Activated naive CD8-positive, alpha-beta T cell treated with anti-CD3 and anti-CD28 coated beads, Interleukin-2, amount 50 U/mL, for 24 hours (primary cell): ENCODE results near the gene NPLOC4.

Source experiments
- ATAC-seq: fragments of 150-1000 bp; cut with Tn5 transposase; one replicate; pipeline ENCODE4 v1.10.0; 2021
- DNase-seq: peaks from one replicate; pipeline ENCODE4 v3.0.0; 2021
- H3K27ac Mint-ChIP-seq: one replicate; pipeline ENCODE4 v1.8.0; 2021; ENCODE audit warnings: mild to moderate bottlenecking, mixed read lengths
- H3K27me3 Mint-ChIP-seq: one replicate; pipeline ENCODE4 v1.8.0; 2021; ENCODE audit warnings: mixed read lengths
- H3K36me3 Mint-ChIP-seq: one replicate; pipeline ENCODE4 v1.8.0; 2021; ENCODE audit warnings: low read depth, mixed read lengths
- H3K4me1 Mint-ChIP-seq: one replicate; pipeline ENCODE4 v1.8.0; 2021; ENCODE audit warnings: mixed read lengths
- H3K4me3 Mint-ChIP-seq: one replicate; pipeline ENCODE4 v1.8.0; 2021; ENCODE audit warnings: mild to moderate bottlenecking, moderate library complexity, mixed read lengths
- H3K9me3 Mint-ChIP-seq: one replicate; pipeline ENCODE4 v1.8.0; 2021; ENCODE audit warnings: mixed read lengths

Gene NPLOC4

GRCh38 chr17:81672504-81672903 is 35.6 kb upstream of the NPLOC4 start:
- Mint-ChIP-seq H3K4me3 (no peak overlapping the region), H3K4me1 (peaks cover 14% of the 10 kb centered on the region), H3K9me3 (no peaks in the 10 kb centered on the region), H3K27ac (no peak overlapping the region), H3K27me3 (no peaks in the 10 kb centered on the region), H3K36me3 (peaks cover 29% of the 10 kb centered on the region)
- ATAC-seq (no peak), DNase-seq (no peak)

- Mint-ChIP-seq H3K4me1 (peaks cover 49% of the 10 kb centered on the region), H3K4me3 (peak overlapping the region; percentile 97), H3K9me3 (no peaks in the 10 kb centered on the region), H3K27ac (peak overlapping the region; percentile 85), H3K36me3 (peaks cover 39% of the 10 kb centered on the region), H3K27me3 (no peaks in the 10 kb centered on the region)
- peak; percentile 16 for DNase-seq
- ATAC-seq, result no peak
These were observed 30.8 kb upstream of the NPLOC4 start for GRCh38 chr17:81667754-81668153.

DNA sequence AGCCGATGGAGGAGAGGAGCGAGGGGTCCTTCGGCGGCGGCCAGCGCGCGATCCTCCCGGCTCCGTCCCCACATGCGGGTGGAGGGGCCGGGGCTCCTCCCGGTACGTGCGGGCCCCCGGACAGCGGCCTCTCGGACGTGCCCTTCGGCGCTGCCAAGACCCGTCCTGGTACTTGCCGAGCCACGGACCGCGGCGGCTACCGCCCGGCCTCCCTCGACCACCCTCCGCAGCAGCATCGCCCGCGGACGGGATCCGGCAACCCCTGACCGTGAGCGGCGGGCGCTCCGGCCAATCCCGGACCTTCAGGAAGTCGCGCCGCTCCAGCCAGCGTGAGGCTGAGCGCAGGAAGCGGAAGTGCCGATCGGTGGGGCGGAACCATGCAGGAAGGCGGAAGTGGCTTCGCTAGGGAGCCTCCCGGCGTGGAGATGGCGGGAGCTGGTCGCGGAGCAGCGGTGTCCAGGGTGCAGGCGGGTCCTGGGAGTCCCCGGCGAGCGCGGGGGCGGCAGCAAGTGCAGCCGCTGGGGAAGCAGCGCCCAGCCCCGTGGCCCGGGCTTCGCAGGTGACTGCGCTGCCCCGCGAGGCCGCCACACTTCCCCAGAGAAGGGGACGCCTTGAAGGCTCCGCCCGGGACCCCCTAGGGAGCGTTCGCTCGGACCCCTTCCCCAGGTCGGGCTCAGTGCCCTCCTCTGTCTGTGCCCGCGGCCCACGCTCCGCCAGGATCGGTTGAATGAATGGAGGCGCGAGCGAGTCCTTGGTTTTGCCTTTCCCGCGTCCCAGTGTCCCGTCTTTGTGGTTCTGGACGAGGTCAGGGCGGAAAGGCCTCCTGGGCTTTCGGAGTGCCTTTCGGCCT is 29.7 kb upstream of the NPLOC4 start, which contains the start of the genes CCDC137 and OXLD1:
Gene CCDC137, plus strand, starts transcription at position 396 of the 850 bp plus-strand sequence. Its CDS starts 30 bp downstream, at position 426.
Gene OXLD1, minus strand, starts transcription at position 264 of the 850 bp plus-strand sequence. Its CDS starts 28 bp downstream, at position 236.
- ATAC-seq (peak; percentile 95), DNase-seq (peak; percentile 96)
- Mint-ChIP-seq H3K4me3 (peak within 1 kb of the TSS; percentile 97), H3K27ac (peak within 1 kb of the TSS; percentile 98), H3K4me1 (peaks cover 52% of the 10 kb centered on the region), H3K27me3 (no peaks in the 10 kb centered on the region), H3K9me3 (no peaks in the 10 kb centered on the region), H3K36me3 (peaks cover 35% of the 10 kb centered on the region)

DNA sequence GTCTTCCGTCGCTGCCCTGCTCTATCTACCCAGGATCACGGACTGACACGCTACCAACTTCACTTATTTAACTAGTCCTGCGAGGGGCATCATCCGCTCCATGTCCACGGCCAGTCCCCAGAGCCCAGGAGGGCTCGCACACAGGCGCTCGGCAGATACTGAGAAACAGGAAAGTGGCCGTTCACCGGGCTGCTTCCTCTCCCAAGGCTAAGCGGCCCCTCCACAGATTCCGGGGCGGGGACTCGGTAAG is 29.1 kb upstream of the NPLOC4 start:
- Mint-ChIP-seq H3K4me3 (peak overlapping the region; percentile 97), H3K27me3 (no peaks in the 10 kb centered on the region), H3K36me3 (peaks cover 31% of the 10 kb centered on the region), H3K4me1 (peaks cover 49% of the 10 kb centered on the region), H3K9me3 (no peaks in the 10 kb centered on the region), H3K27ac (peak overlapping the region; percentile 98)
- ATAC-seq, result peak; percentile 5
- no peak for DNase-seq

GRCh38 chr17:81665205-81666091 is 28.5 kb upstream of the NPLOC4 start:
- peak; percentile 74 for DNase-seq
- H3K4me1 Mint-ChIP-seq, result peaks cover 49% of the 10 kb centered on the region
- H3K27me3 Mint-ChIP-seq, result no peaks in the 10 kb centered on the region
- peaks cover 30% of the 10 kb centered on the region for H3K36me3 Mint-ChIP-seq
- peak; percentile 37 for ATAC-seq
- H3K27ac Mint-ChIP-seq, result peak overlapping the region; percentile 98
- H3K9me3 Mint-ChIP-seq, result no peaks in the 10 kb centered on the region
- H3K4me3 Mint-ChIP-seq, result peak overlapping the region; percentile 97

- H3K27me3 Mint-ChIP-seq, result no peaks in the 10 kb centered on the region
- no peaks in the 10 kb centered on the region for H3K9me3 Mint-ChIP-seq
- H3K4me1 Mint-ChIP-seq, result peaks cover 49% of the 10 kb centered on the region
- peaks cover 27% of the 10 kb centered on the region for H3K36me3 Mint-ChIP-seq
- DNase-seq, result no peak
- peak overlapping the region; percentile 45 for H3K4me3 Mint-ChIP-seq
- ATAC-seq, result no peak
- peak overlapping the region; percentile 98 for H3K27ac Mint-ChIP-seq
These were observed 27.1 kb upstream of the NPLOC4 start for GRCh38 chr17:81664051-81664470.

- Mint-ChIP-seq H3K27me3 (no peaks in the 10 kb centered on the region), H3K4me3 (no peak overlapping the region), H3K27ac (no peak overlapping the region), H3K9me3 (no peaks in the 10 kb centered on the region), H3K4me1 (peaks cover 36% of the 10 kb centered on the region), H3K36me3 (peaks cover 16% of the 10 kb centered on the region)
- ATAC-seq (no peak), DNase-seq (no peak)
These were observed 25.1 kb upstream of the NPLOC4 start for GRCh38 chr17:81662002-81662401.

- Mint-ChIP-seq H3K4me1 (peaks cover 29% of the 10 kb centered on the region), H3K4me3 (no peak overlapping the region), H3K36me3 (peaks cover 10% of the 10 kb centered on the region), H3K9me3 (no peaks in the 10 kb centered on the region), H3K27ac (no peak overlapping the region), H3K27me3 (no peaks in the 10 kb centered on the region)
- ATAC-seq (no peak), DNase-seq (no peak)
These were observed 23.5 kb upstream of the NPLOC4 start for GRCh38 chr17:81660441-81660840.

DNA sequence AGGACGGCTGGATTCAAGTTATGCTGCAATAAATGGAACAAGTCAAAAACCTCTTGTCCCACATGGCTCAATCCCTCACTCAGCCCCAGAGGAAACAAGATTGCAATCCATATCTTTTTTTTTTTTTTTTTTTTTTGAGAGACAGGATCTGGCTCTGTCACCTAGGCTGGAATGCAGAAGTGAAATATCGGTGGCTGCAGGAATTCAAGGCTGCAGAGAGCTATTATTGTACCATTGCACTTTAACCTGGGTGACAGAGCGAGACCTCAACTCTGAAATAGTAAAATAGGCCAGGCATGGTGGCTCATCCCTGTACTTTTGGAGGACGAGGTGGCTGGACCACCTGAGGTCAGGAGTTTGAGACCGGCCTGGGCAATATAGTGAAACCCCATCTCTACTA is 22.1 kb upstream of the NPLOC4 start:
- Mint-ChIP-seq H3K9me3 (no peaks in the 10 kb centered on the region), H3K27ac (no peak overlapping the region), H3K36me3 (peaks cover under 1% of the 10 kb centered on the region), H3K4me3 (no peak overlapping the region), H3K27me3 (no peaks in the 10 kb centered on the region), H3K4me1 (peaks cover 15% of the 10 kb centered on the region)
- no peak for DNase-seq
- no peak for ATAC-seq

GRCh38 chr17:81656835-81657234 is 19.9 kb upstream of the NPLOC4 start:
- H3K4me3 Mint-ChIP-seq, result no peak overlapping the region
- no peak for DNase-seq

DNA sequence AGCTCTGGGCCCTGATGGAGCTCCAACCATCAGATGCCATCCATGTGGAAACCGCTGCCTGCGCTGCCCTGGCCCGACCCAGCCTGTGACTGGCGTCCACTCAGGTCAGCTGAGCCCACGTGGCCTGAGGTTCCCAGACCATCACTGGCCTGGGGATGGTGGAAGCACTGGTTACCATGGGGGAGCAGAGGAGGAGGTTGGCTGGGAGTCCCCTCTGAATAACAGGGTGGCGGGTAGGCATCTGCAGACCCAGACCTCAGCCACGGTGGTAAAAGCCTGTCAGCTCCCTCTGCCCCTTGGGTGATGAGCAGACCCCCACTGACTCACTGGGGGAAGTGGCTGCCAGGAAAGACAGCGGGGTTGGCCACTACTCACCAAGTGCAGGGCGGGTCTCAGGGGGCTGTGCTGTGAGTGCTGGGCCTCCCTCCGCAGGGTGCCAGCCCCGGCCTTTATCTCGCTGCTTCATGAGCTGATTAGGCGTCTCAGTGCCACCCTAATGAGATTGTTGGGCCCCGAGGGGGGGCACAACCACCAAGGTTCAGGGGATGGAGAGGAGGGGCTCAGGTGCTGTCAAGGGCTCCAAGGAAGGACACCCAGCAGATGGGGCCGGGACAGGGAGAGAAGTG is 19.3 kb upstream of the NPLOC4 start, which contains the start of gene PDE6G:
Gene PDE6G, minus strand, starts transcription at position 425 of the 626 bp plus-strand sequence. CDS start 3,237 bp downstream, outside the sequence.
- H3K27ac Mint-ChIP-seq, result no peak within 1 kb of the TSS
- no peak for ATAC-seq

More at GRCh38 chr17:81656835-81657234, 19.9 kb upstream of the NPLOC4 start:
- Mint-ChIP-seq H3K4me1 (peaks cover 10% of the 10 kb centered on the region), H3K9me3 (no peaks in the 10 kb centered on the region), H3K27ac (no peak overlapping the region), H3K36me3 (no peaks in the 10 kb centered on the region), H3K27me3 (no peaks in the 10 kb centered on the region)
- no peak for ATAC-seq

GRCh38 chr17:81655378-81656117 is 18.6 kb upstream of the NPLOC4 start:
- no peaks in the 10 kb centered on the region for H3K9me3 Mint-ChIP-seq
- DNase-seq (no peak), ATAC-seq (no peak)
- H3K36me3 Mint-ChIP-seq, result no peaks in the 10 kb centered on the region
- no peak overlapping the region for H3K27ac Mint-ChIP-seq
- no peaks in the 10 kb centered on the region for H3K27me3 Mint-ChIP-seq
- peaks cover 12% of the 10 kb centered on the region for H3K4me1 Mint-ChIP-seq
- H3K4me3 Mint-ChIP-seq, result no peak overlapping the region

More for the DNA sequence above, 19.3 kb upstream of the NPLOC4 start, which contains the start of gene PDE6G:
- Mint-ChIP-seq H3K27me3 (no peaks in the 10 kb centered on the region), H3K36me3 (no peaks in the 10 kb centered on the region), H3K9me3 (no peaks in the 10 kb centered on the region), H3K4me3 (no peak within 1 kb of the TSS), H3K4me1 (peaks cover 12% of the 10 kb centered on the region)
- no peak for DNase-seq

GRCh38 chr17:81652906-81653771 is 16.2 kb upstream of the NPLOC4 start:
- Mint-ChIP-seq H3K9me3 (no peaks in the 10 kb centered on the region), H3K36me3 (no peaks in the 10 kb centered on the region), H3K4me1 (peaks cover 12% of the 10 kb centered on the region), H3K4me3 (peak overlapping the region; percentile 74), H3K27ac (peak overlapping the region; percentile 69), H3K27me3 (peaks cover 14% of the 10 kb centered on the region)
- peak; percentile 44 for DNase-seq
- ATAC-seq, result peak; percentile 68
